ENCODE results near the gene FAF2. TPM values are rescaled to one million over a fixed set of nuclear protein-coding genes. Genes with fewer than 3 reads are reported as not detected.

The FAF2 gene
- total RNA-seq, 1 donor from 2014 or later = 35.7 TPM

- DNase-seq (ENCODE audit: low read depth) = no peak
- H3K4me3 ChIP-seq (ENCODE audit: low read depth, low read length) = no peak overlapping the region
- TF ChIP-seq, protein P1, sequence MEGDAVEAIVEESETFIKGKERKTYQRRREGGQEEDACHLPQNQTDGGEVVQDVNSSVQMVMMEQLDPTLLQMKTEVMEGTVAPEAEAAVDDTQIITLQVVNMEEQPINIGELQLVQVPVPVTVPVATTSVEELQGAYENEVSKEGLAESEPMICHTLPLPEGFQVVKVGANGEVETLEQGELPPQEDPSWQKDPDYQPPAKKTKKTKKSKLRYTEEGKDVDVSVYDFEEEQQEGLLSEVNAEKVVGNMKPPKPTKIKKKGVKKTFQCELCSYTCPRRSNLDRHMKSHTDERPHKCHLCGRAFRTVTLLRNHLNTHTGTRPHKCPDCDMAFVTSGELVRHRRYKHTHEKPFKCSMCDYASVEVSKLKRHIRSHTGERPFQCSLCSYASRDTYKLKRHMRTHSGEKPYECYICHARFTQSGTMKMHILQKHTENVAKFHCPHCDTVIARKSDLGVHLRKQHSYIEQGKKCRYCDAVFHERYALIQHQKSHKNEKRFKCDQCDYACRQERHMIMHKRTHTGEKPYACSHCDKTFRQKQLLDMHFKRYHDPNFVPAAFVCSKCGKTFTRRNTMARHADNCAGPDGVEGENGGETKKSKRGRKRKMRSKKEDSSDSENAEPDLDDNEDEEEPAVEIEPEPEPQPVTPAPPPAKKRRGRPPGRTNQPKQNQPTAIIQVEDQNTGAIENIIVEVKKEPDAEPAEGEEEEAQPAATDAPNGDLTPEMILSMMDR (conservative IDR thresholded peaks at IDR 0.05; ENCODE audit: low read depth, low read length) = no peak
Observed at GRCh38 chr5:176524987-176525386, 76.8 kb downstream of the FAF2 start.

GRCh38 chr5:176525677-176526076 is 77.5 kb downstream of the FAF2 start:
- TF ChIP-seq, protein P1 (conservative IDR thresholded peaks at IDR 0.05; ENCODE audit: low read depth, low read length) = no peak
- no peak overlapping the region for H3K4me3 ChIP-seq (ENCODE audit: low read depth, low read length)
- no peak for DNase-seq (ENCODE audit: low read depth)

- DNase-seq (ENCODE audit: low read depth) = no peak
- TF ChIP-seq, protein P1 (conservative IDR thresholded peaks at IDR 0.05; ENCODE audit: low read depth, low read length) = no peak
- H3K4me3 ChIP-seq (ENCODE audit: low read depth, low read length) = no peak overlapping the region
Observed at GRCh38 chr5:176526462-176526861, 78.3 kb downstream of the FAF2 start.

GRCh38 chr5:176527246-176528222 is 79.3 kb downstream of the FAF2 start:
- H3K4me3 ChIP-seq (ENCODE audit: low read depth, low read length) = no peak overlapping the region
- DNase-seq (ENCODE audit: low read depth) = no peak
- TF ChIP-seq, protein P1 (conservative IDR thresholded peaks at IDR 0.05; ENCODE audit: low read depth, low read length) = no peak

DNA sequence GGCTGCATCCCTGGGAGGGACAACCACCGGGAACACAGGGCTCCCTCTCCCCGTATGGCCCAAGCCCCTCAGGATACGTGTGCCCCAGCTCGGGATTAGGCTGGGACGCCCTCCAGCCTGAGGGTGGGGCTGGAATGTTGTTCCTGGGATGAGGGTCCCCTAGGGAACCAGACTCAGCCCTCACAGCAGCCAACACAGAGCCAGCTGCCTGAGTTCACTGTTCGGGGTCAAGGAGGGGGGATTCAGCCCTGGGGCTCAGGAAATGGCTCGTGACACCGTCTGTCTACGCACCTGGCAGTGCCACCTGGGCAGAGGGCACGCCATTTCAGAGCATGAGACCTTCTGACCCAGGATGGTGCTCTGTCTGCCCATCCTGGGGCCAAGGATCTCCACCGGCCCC is 80.1 kb downstream of the FAF2 start:
- TF ChIP-seq, protein P1 (conservative IDR thresholded peaks at IDR 0.05; ENCODE audit: low read depth, low read length) = no peak
- no peak overlapping the region for H3K4me3 ChIP-seq (ENCODE audit: low read depth, low read length)
- no peak for DNase-seq (ENCODE audit: low read depth)

GRCh38 chr5:176528761-176529115 is 80.6 kb downstream of the FAF2 start:
- TF ChIP-seq, protein P1 (conservative IDR thresholded peaks at IDR 0.05; ENCODE audit: low read depth, low read length) = no peak
- H3K4me3 ChIP-seq (ENCODE audit: low read depth, low read length) = no peak overlapping the region
- DNase-seq (ENCODE audit: low read depth) = no peak

Data from epithelial cell of proximal tubule (primary cell).